HFF-Myc (cell line): Measurements from ENCODE around the gene SIX2.

ENCODE experiments used
- DNase-seq: peaks from one replicate; pipeline ENCODE4 v3.0.0-alpha.2; 2011; ENCODE audit warnings: low read depth; ENCODE audit errors: extremely low read depth
- H3K4me3 ChIP-seq: replicated peaks from 2 replicates; pipeline ENCODE4 v1.5.1; 2011; ENCODE audit warnings: low read depth, mild to moderate bottlenecking, control low read depth, low read length
- CTCF ChIP-seq: IDR thresholded peaks from 2 replicates; pipeline ENCODE4 v1.5.1; 2012; ENCODE audit warnings: mild to moderate bottlenecking, low read depth, low read length, control low read depth; ENCODE audit errors: missing control alignments

Gene SIX2

DNA sequence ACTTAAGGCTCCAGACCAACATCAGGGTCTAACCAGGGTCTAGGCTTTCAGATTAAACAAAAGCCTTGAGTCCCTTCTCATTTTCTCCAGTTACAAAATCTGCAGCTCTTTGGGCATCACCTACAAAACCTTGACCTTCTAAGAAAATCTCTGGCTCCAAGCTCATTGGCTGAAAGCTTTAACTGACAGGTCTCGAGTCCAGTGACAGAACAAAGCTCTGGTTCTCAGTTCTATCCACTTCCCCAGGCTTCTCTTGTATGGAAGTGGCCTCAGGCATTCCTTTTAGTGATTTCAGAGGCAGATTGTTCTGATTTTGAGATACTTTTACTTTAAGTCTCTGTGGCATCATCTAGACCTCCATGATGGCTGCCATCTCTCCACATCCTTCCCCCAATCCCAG lies 11.3 kb downstream of the SIX2 start:
- no peak for TF ChIP-seq CTCF
- no peak overlapping the region for H3K4me3 ChIP-seq
- DNase-seq = no peak

GRCh38 chr2:44996356-44996755 lies 12.9 kb downstream of the SIX2 start:
- no peak for DNase-seq
- H3K4me3 ChIP-seq = no peak overlapping the region
- TF ChIP-seq CTCF = no peak

DNA sequence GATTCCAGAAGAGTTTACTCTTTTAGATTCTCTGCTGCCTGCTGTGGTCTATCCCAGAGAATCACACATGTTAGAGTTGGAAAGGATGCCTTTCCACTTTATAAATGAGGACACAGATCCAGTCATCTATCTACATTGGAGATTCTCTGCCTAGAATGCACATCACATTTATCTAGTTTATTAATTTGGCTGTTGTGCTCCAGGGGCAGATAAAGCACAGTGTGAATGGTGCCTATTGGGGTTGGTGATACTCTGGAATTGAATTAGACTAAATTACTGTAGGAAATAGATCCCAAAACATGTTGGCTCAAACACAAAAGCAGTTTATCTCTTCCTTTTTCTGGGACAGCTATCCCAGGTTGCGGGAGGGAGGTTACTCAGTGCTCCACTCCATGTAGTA lies 14.9 kb downstream of the SIX2 start:
- H3K4me3 ChIP-seq = no peak overlapping the region
- DNase-seq = no peak
- TF ChIP-seq CTCF = no peak

DNA sequence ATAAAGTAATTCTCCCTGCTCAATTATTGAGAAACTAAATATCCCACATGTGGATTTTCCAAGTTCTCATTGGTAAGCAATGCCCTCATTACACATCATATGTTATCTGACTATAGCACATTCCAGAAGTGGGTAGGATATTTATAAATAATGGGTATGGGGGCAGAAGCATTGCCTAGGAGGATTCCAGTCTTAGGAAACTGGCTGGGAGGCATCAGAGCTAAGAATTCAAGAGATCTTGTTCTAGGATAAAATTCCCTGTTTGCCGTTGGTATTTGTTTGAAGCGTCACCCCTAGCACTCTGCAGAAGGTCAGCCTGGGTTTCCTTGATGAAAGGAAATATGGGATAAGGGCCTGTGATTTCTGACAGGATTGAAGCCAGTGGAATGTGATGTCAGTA lies 20.1 kb downstream of the SIX2 start:
- DNase-seq = no peak
- H3K4me3 ChIP-seq = no peak overlapping the region
- TF ChIP-seq CTCF = no peak

- no peak overlapping the region for H3K4me3 ChIP-seq
- DNase-seq = no peak
- TF ChIP-seq CTCF = no peak
These were observed 25.2 kb downstream of the SIX2 start for GRCh38 chr2:44983836-44984604.

DNA sequence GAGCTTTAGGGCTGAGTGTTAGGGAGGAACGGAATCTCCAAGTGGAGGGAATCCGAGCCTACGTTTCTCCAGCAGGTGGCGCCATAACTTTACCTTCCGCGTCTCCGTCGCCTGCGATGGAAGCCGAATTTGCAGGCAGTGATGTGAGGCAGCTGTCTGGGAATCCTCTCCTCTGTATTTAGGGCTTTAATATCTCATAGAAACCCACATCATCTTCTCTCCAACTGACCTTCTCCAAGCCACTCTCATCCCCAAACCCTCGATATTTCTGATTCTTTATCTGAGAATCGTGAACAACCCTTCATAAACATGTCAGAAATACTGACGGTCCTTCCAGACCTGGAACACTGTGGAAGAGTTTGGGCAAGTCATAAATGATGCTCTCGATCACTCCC lies 27.5 kb downstream of the SIX2 start:
- no peak overlapping the region for H3K4me3 ChIP-seq
- peak; percentile 44 for DNase-seq
- peak; percentile 81 for TF ChIP-seq CTCF
